Measurements from ENCODE around the gene TRIM69.
"Not testable (repeated sequence)": the region's sequence is repeated elsewhere in the genome, so short reads cannot be mapped to it uniquely, and the experiment has no call there.

TRIM69 gene

DNA sequence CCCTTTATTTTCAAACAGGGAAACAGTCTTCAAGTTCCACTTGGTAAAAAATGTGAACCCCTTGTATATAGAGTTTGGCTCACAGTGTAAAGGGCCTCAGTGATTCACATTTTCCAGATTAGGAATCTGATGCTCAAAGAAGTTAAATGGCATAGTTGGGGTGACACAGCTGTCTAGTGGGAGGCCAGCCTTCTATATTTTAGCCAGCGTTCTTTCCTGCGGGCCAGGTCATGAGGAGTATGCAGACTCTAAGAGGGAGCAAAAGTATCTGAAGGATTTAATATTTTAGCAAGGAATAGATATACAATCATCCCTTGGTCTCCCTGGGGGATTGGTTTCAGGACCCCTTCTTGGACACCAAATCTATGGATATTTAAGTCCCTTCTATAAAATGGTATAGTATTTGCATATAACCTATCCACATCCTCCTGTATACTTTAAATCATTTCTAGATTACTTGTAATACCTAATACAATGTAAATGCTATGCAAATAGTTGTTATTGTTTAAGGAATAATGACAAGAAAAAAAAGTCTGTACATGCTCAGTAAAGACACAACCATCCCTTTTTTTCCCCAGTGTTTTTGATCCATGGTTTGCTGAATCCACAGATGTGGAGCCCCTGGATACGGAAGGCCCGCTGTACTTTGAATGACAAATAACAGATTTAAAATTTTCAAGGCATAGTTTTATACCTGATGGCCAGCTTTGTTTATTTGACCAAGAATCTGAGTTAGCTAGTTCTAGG lies 18.0 kb upstream of the TRIM69 start:
- Histone ChIP-seq H3F3A (ENCODE audit: low read depth) (peaks cover 27% of the 10 kb centered on the region), H3K4me3 (ENCODE audit: low read length, poor library complexity, severe bottlenecking) (no peak overlapping the region), H3K4me1 (ENCODE audit: insufficient read depth, low read length, poor library complexity, severe bottlenecking) (peaks cover 48% of the 10 kb centered on the region), H3K79me2 (ENCODE audit: insufficient read depth, low read length) (peaks cover 48% of the 10 kb centered on the region), H3K9me3 (ENCODE audit: insufficient read depth, low read depth, low read length) (no peaks in the 10 kb centered on the region), H2AFZ (ENCODE audit: low read length) (no peak overlapping the region), H3K27me3 (ENCODE audit: insufficient read depth, low read length, poor library complexity, severe bottlenecking) (no peaks in the 10 kb centered on the region), H3K9me2 (replicated peaks; ENCODE audit: low read depth, low read length) (no peaks in the 10 kb centered on the region), H4K20me1 (ENCODE audit: insufficient read depth, low read length, poor library complexity, severe bottlenecking) (peaks cover 51% of the 10 kb centered on the region), H3K4me2 (ENCODE audit: low read depth, low read length, poor library complexity, severe bottlenecking) (no peak overlapping the region), H3K9ac (ENCODE audit: low read depth, low read length, poor library complexity, severe bottlenecking) (no peak overlapping the region), H3K36me3 (ENCODE audit: insufficient read depth, low read length) (peaks cover 47% of the 10 kb centered on the region)
- TF ChIP-seq CTCF (conservative IDR thresholded peaks at IDR 0.05; ENCODE audit: low read length) (no peak), EZH2phosphoT487 (IDR thresholded peaks at IDR 0.05; ENCODE audit: borderline replicate concordance) (no peak)

GRCh38 chr15:44718927-44719292 lies 17.4 kb upstream of the TRIM69 start:
- H3K9me3 ChIP-seq (ENCODE audit: insufficient read depth, low read depth, low read length) = no peaks in the 10 kb centered on the region
- peaks cover 46% of the 10 kb centered on the region for H4K20me1 ChIP-seq (ENCODE audit: insufficient read depth, low read length, poor library complexity, severe bottlenecking)
- no peak overlapping the region for H3K4me3 ChIP-seq (ENCODE audit: low read length, poor library complexity, severe bottlenecking)
- H3F3A ChIP-seq (ENCODE audit: low read depth) = peaks cover 27% of the 10 kb centered on the region
- no peaks in the 10 kb centered on the region for H3K27me3 ChIP-seq (ENCODE audit: insufficient read depth, low read length, poor library complexity, severe bottlenecking)
- no peak overlapping the region for H2AFZ ChIP-seq (ENCODE audit: low read length)
- no peak overlapping the region for H3K4me2 ChIP-seq (ENCODE audit: low read depth, low read length, poor library complexity, severe bottlenecking)
- peak overlapping the region; percentile 9 for H3K9ac ChIP-seq (ENCODE audit: low read depth, low read length, poor library complexity, severe bottlenecking)
- no peaks in the 10 kb centered on the region for H3K9me2 ChIP-seq (replicated peaks; ENCODE audit: low read depth, low read length)
- H3K36me3 ChIP-seq (ENCODE audit: insufficient read depth, low read length) = peaks cover 47% of the 10 kb centered on the region
- H3K4me1 ChIP-seq (ENCODE audit: insufficient read depth, low read length, poor library complexity, severe bottlenecking) = peaks cover 47% of the 10 kb centered on the region
- peaks cover 43% of the 10 kb centered on the region for H3K79me2 ChIP-seq (ENCODE audit: insufficient read depth, low read length)
- no peak for TF ChIP-seq CTCF (conservative IDR thresholded peaks at IDR 0.05; ENCODE audit: low read length)

DNA sequence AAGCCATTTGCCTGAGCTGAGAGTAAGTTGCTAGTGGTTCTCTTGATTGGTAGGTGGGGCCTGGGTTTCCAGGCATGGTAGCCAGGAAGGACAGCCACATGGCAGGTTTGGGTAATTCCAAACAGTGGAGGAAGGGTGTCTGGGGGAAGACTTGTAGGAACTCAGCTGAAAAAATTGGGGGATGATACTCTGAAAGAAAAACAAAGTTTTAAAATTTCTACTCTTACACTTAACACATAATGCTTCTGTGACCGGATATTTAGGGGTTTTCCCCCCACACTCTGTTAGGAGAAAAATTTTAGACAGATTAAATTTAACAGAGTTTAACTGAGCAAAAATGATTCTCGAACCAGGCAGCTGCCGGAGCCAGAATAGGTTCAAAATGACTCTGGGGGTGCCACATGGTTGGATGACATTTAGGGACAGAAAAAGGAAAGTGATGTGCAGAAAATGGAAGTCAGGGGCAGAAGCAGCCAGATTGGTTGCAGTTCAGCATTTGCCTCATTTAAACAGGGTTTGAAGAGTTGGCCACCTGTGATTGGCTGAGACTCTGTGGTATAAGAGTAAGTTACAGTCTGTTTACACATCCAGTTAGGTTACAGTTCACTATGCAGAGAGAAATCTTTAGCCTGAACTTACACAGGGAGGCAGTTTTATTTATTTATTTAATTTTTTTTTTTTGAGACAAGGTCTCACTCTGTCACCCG lies 16.9 kb upstream of the TRIM69 start:
- TF ChIP-seq EZH2phosphoT487 (IDR thresholded peaks at IDR 0.05; ENCODE audit: borderline replicate concordance) = no peak
- no peaks in the 10 kb centered on the region for H3K9me3 ChIP-seq (ENCODE audit: insufficient read depth, low read depth, low read length)
- H2AFZ ChIP-seq (ENCODE audit: low read length) = no peak overlapping the region
- peaks cover 37% of the 10 kb centered on the region for H3K79me2 ChIP-seq (ENCODE audit: insufficient read depth, low read length)
- no peaks in the 10 kb centered on the region for H3K27me3 ChIP-seq (ENCODE audit: insufficient read depth, low read length, poor library complexity, severe bottlenecking)
- peaks cover 40% of the 10 kb centered on the region for H4K20me1 ChIP-seq (ENCODE audit: insufficient read depth, low read length, poor library complexity, severe bottlenecking)
- H3F3A ChIP-seq (ENCODE audit: low read depth) = peaks cover 27% of the 10 kb centered on the region
- peaks cover 48% of the 10 kb centered on the region for H3K4me1 ChIP-seq (ENCODE audit: insufficient read depth, low read length, poor library complexity, severe bottlenecking)
- H3K9ac ChIP-seq (ENCODE audit: low read depth, low read length, poor library complexity, severe bottlenecking) = peak overlapping the region; percentile 9
- H3K36me3 ChIP-seq (ENCODE audit: insufficient read depth, low read length) = peaks cover 43% of the 10 kb centered on the region
- H3K4me3 ChIP-seq (ENCODE audit: low read length, poor library complexity, severe bottlenecking) = no peak overlapping the region
- H3K9me2 ChIP-seq (replicated peaks; ENCODE audit: low read depth, low read length) = no peaks in the 10 kb centered on the region
- H3K4me2 ChIP-seq (ENCODE audit: low read depth, low read length, poor library complexity, severe bottlenecking) = no peak overlapping the region

DNA sequence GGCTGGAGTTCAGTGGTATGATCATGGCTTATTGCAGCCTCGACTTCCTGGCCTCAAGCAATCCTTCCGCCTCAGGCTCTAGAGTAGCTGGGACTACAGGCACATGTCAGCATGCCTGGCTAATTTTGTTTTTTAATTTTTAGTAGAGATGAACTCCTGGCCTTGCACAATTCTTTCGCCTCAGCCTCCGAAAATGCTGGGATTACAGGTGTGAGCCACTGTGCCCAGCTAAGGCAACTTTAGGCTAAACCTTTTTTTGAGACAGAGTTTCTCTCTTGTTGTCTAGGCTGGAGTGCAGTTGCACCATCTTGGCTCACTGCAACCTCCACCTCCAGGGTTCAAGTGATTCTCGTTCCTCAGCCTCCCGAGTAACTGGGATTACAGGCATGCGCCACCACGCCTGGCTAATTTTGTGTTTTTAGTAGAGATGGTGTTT lies 16.3 kb upstream of the TRIM69 start:
- not testable (repeated sequence) for H3K9me3 ChIP-seq (ENCODE audit: insufficient read depth, low read depth, low read length); H3K4me2 ChIP-seq (ENCODE audit: low read depth, low read length, poor library complexity, severe bottlenecking); H2AFZ ChIP-seq (ENCODE audit: low read length); H3K9me2 ChIP-seq (replicated peaks; ENCODE audit: low read depth, low read length); H3K4me3 ChIP-seq (ENCODE audit: low read length, poor library complexity, severe bottlenecking); H3K9ac ChIP-seq (ENCODE audit: low read depth, low read length, poor library complexity, severe bottlenecking); H3K27me3 ChIP-seq (ENCODE audit: insufficient read depth, low read length, poor library complexity, severe bottlenecking)
- Histone ChIP-seq H4K20me1 (ENCODE audit: insufficient read depth, low read length, poor library complexity, severe bottlenecking) (peaks cover 35% of the 10 kb centered on the region), H3K79me2 (ENCODE audit: insufficient read depth, low read length) (peaks cover 35% of the 10 kb centered on the region), H3F3A (ENCODE audit: low read depth) (peaks cover 27% of the 10 kb centered on the region), H3K4me1 (ENCODE audit: insufficient read depth, low read length, poor library complexity, severe bottlenecking) (peaks cover 49% of the 10 kb centered on the region), H3K36me3 (ENCODE audit: insufficient read depth, low read length) (peaks cover 39% of the 10 kb centered on the region)

All from Loucy (cell line).